ENCODE data around the gene HTR5A. TPM values are rescaled to one million over a fixed set of nuclear protein-coding genes. Genes with fewer than 3 reads are reported as not detected.

HTR5A gene
- total RNA-seq, 1 donor from 2014 or later, result not detected

DNA sequence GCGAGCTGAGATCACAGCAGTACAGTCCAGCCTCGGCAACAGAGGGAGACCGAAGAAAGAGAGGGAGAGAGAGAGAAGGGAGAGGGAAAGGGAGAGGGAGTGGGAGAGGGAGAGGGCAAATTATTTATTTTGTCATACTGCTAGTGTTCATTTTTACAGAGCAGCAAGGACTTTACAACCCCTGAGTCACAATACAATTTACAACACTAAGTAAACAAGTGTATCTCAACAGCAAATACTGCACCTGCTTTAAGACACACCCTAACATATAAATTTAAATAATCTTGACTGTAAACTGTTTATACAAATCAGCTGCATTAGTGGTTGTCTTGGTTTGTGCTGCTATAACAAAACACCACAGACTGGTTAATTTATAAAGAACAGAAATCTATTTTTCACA is 27.2 kb downstream of the HTR5A start:
- Mint-ChIP-seq H3K9me3 (no peaks in the 10 kb centered on the region), H3K4me1 (ENCODE audit: low read depth) (peaks cover 7% of the 10 kb centered on the region), H3K27me3 (ENCODE audit: insufficient read depth) (peaks cover 5% of the 10 kb centered on the region), H3K4me3 (no peak overlapping the region), H3K36me3 (ENCODE audit: low read depth) (no peaks in the 10 kb centered on the region), H3K27ac (no peak overlapping the region)
- no peak for DNase-seq (ENCODE audit: low spot score)
- intact Hi-C loops (cut with micrococcal nuclease), result no loop called here

DNA sequence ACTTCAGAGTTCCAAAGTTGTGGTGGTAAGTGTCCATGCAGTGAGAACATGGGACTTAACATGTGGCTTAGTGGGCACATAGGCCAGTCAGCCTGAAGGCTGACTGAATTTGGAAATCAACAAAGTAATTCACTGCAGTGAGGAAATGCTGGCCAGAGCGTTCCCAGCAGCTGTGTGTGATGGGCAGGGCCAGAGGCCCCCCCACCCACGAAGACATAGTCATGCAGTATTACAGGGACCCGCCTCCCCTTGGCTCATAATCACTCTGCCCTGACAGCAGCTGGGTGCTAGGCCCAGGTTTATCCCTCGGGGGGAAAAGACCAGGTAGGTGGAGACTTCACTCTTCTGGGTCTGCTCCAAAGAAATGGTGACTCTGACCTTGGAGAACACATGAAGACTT is 33.7 kb downstream of the HTR5A start:
- no peak for DNase-seq (ENCODE audit: low spot score)
- no peak overlapping the region for H3K27ac Mint-ChIP-seq
- H3K27me3 Mint-ChIP-seq (ENCODE audit: insufficient read depth), result peaks cover 9% of the 10 kb centered on the region
- H3K9me3 Mint-ChIP-seq, result no peaks in the 10 kb centered on the region
- no peaks in the 10 kb centered on the region for H3K4me1 Mint-ChIP-seq (ENCODE audit: low read depth)
- intact Hi-C loops (cut with micrococcal nuclease), result no loop called here
- no peaks in the 10 kb centered on the region for H3K36me3 Mint-ChIP-seq (ENCODE audit: low read depth)
- H3K4me3 Mint-ChIP-seq, result no peak overlapping the region

DNA sequence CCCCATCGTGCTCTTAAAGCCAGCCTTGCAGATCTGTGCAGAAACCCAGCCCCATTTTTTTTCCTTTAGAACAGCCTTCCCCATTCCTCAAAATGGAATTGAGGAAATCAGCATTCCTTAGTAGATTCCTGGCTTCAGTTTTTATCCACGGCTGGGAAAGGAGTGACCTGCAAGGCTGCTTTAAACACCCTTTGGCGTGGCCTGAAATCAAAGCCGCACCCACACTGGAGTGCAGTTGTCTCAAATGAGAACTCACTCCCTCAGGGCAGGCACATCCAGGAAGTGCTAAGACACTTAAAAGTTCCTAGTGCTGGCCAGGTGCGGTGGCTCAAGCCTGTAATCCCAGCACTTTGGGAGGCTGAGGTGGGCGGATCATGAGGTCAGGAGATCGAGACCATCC is 34.8 kb downstream of the HTR5A start:
- Mint-ChIP-seq H3K4me1 (ENCODE audit: low read depth) (no peaks in the 10 kb centered on the region), H3K27me3 (ENCODE audit: insufficient read depth) (peaks cover 14% of the 10 kb centered on the region), H3K4me3 (no peak overlapping the region), H3K36me3 (ENCODE audit: low read depth) (no peaks in the 10 kb centered on the region), H3K27ac (no peak overlapping the region), H3K9me3 (no peaks in the 10 kb centered on the region)
- no peak for DNase-seq (ENCODE audit: low spot score)
- intact Hi-C loops (cut with micrococcal nuclease), result no loop called here

DNA sequence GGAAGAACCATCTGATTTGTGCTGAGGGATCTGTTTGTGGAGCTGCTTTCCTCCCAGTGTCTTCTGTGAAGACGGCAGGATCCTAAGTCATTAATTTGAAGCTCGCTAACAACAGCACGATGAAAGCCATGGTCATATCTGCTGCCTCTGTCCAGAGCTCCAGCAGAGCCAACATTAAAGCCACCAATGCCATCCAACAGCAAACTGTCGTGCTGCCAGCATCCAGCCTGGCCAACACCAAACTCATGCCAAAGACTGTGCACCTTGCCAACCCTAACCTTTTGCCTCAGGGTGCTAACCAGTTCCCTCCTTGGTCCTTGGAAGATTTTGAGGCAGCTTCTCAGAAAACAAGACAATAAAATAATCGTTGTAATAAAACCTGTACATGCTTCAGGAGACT is 36.2 kb downstream of the HTR5A start:
- Mint-ChIP-seq H3K36me3 (ENCODE audit: low read depth) (no peaks in the 10 kb centered on the region), H3K27me3 (ENCODE audit: insufficient read depth) (peaks cover 14% of the 10 kb centered on the region), H3K27ac (no peak overlapping the region), H3K4me3 (no peak overlapping the region), H3K4me1 (ENCODE audit: low read depth) (no peaks in the 10 kb centered on the region), H3K9me3 (no peaks in the 10 kb centered on the region)
- DNase-seq (ENCODE audit: low spot score), result no peak
- intact Hi-C loops (cut with micrococcal nuclease), result no loop called here

DNA sequence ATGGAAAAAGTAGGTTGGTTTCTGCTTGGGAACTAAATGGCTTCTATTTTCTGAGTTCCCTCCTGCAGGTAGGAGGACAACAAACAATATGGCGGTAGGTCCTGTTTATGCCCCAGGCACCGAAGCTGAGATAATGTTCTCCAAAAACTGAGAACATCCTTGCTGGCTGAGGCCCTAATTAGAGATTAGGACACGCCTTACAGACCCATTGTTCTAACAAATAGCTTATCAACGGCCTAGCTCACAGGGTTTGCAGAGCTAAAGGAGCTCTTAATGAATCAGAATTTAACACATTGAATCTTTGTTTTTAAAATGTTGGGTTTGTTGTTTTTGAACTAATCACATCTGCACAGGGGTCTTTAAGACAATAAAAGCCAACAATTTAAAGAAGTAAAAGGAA is 37.0 kb downstream of the HTR5A start:
- DNase-seq (ENCODE audit: low spot score), result no peak
- H3K4me3 Mint-ChIP-seq, result no peak overlapping the region
- no peaks in the 10 kb centered on the region for H3K36me3 Mint-ChIP-seq (ENCODE audit: low read depth)
- intact Hi-C loops (cut with micrococcal nuclease), result no loop called here
- H3K27me3 Mint-ChIP-seq (ENCODE audit: insufficient read depth), result peaks cover 16% of the 10 kb centered on the region
- H3K9me3 Mint-ChIP-seq, result no peaks in the 10 kb centered on the region
- H3K4me1 Mint-ChIP-seq (ENCODE audit: low read depth), result no peaks in the 10 kb centered on the region
- no peak overlapping the region for H3K27ac Mint-ChIP-seq

DNA sequence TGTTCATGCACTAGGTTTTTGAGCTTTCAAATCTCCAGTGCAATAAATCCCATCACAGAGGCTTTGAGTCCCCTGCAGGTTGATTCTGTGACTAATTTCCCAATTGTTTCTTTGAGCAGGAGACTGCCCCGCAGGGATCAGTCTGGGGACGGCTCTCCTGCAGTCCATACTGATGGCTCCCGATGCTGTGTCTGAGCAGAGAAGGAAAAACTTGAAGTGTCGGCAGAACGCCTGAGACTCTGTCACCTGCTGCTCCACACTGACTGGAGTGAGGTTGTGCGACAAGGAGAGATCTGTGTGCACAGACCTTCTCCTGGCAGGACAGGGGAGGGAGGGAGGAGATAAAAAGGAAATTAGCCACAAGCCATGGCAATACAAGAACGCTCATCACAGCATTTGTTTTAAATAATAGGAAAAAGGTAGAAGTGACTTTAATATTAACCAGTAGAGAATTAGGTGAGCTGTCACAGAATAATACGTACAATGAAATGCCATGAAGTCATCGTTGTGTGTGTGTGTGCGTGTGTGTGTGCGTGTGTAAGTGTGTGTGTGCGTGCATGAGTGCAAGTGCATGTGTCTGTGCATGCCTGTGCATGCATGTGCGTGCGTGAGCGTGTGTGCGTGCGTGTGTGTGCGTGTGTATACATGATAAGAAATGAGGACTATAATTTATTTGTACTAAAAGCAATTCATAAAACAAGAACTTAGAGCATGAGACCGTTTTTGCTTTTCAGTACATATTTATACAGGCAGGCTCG is 38.2 kb downstream of the HTR5A start:
- Mint-ChIP-seq H3K36me3 (ENCODE audit: low read depth) (no peaks in the 10 kb centered on the region), H3K27me3 (ENCODE audit: insufficient read depth) (peaks cover 16% of the 10 kb centered on the region), H3K27ac (no peak overlapping the region), H3K4me3 (no peak overlapping the region), H3K4me1 (ENCODE audit: low read depth) (no peaks in the 10 kb centered on the region), H3K9me3 (no peaks in the 10 kb centered on the region)
- no peak for DNase-seq (ENCODE audit: low spot score)
- intact Hi-C loops (cut with micrococcal nuclease), result no loop called here

DNA sequence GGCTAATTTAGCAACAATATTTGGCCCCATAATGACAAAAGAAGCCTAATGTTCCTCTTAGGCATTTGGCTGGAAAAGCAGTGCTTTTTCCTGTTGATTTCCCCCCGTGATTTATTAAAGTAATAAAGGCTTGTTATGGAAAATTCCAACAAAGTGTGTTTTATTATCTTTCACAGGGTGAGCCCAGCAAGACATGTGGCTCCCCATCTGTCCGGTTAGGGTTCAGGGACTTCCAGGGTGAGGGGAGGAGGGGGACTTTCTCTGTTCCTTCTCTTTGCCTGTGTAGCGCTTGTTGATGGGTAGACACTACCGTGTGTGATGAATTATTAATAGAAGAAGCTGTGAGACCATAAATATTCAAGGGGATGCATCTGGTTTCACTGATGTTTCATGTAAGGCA is 39.0 kb downstream of the HTR5A start:
- Mint-ChIP-seq H3K36me3 (ENCODE audit: low read depth) (no peaks in the 10 kb centered on the region), H3K27ac (no peak overlapping the region), H3K4me3 (no peak overlapping the region), H3K9me3 (no peaks in the 10 kb centered on the region), H3K4me1 (ENCODE audit: low read depth) (no peaks in the 10 kb centered on the region), H3K27me3 (ENCODE audit: insufficient read depth) (peaks cover 16% of the 10 kb centered on the region)
- intact Hi-C loops (cut with micrococcal nuclease), result no loop called here
- DNase-seq (ENCODE audit: low spot score), result no peak

DNA sequence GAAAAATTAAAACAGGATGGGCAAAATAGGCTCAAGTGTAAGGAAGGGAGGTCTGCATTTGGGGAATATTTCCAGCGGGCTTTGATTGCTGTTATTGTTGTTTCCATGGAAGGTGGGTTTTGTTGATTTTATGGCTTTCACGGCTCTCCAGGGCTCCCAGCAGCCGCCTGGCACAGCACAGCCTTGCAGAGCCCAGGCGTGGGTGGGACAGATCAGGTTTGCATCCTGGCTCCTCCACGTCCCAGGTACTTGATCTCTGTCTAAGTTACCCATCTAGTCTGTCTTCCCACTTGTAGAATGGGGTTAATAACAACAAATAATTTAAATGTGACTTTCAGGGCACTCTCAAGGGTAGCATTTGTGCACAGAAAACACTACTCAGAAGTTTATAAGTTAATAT is 45.2 kb downstream of the HTR5A start:
- no peak for DNase-seq (ENCODE audit: low spot score)
- Mint-ChIP-seq H3K36me3 (ENCODE audit: low read depth) (no peaks in the 10 kb centered on the region), H3K27ac (no peak overlapping the region), H3K4me1 (ENCODE audit: low read depth) (no peaks in the 10 kb centered on the region), H3K27me3 (ENCODE audit: insufficient read depth) (peaks cover 12% of the 10 kb centered on the region), H3K9me3 (peaks cover 17% of the 10 kb centered on the region), H3K4me3 (no peak overlapping the region)
- intact Hi-C loops (cut with micrococcal nuclease), result no loop called here

DNA sequence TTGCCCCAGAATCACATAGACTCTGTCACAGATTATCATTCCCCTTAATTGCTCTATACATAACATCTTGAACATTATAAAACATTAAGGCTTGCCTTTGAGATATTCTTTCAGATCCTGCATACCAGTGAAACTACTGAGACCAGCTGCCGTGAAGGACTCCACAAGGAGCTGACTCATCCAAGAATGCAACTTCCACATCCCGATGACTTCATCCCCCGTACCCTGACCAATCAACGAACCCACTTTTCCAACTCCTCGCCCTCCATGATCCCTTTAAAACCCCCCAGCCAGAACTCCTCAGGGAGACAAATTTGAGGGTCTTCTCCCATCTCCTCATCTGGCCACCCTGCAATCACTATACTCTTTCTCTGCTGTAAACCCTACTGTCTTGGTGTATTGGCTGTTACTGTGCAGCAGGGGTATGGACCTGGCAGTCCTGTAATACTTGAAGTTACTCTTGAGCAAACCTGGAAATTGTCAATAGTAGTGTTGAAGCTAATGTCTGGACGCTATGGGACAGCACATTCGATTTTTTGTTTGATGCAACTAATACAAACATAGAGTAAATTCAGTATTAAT is 49.8 kb downstream of the HTR5A start:
- H3K4me1 Mint-ChIP-seq (ENCODE audit: low read depth), result no peaks in the 10 kb centered on the region
- H3K9me3 Mint-ChIP-seq, result peaks cover 22% of the 10 kb centered on the region
- peaks cover 13% of the 10 kb centered on the region for H3K27me3 Mint-ChIP-seq (ENCODE audit: insufficient read depth)
- no peak for DNase-seq (ENCODE audit: low spot score)
- intact Hi-C loops (cut with micrococcal nuclease), result no loop called here
- H3K4me3 Mint-ChIP-seq, result no peak overlapping the region
- no peaks in the 10 kb centered on the region for H3K36me3 Mint-ChIP-seq (ENCODE audit: low read depth)
- no peak overlapping the region for H3K27ac Mint-ChIP-seq

DNA sequence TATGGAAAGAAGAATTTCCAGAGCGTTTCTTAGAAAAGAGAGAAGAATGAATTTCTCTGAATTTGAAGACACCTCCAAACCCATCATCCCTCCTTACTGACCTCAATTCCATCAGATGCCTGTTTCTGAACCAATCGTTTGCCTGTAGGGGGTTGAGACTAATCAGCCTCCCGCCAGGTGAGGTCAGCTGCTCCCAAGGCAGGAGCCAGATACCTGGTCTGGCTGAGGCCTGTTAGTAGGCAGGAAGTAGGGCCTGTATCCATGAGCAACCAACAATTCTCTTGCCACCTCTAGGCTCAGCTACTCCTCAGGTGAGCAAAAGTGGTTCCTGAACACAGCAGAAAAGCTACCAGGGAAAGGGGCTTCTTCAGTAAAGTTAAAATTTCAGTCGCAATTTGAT is 50.3 kb downstream of the HTR5A start:
- H3K36me3 Mint-ChIP-seq (ENCODE audit: low read depth), result no peaks in the 10 kb centered on the region
- no peak overlapping the region for H3K4me3 Mint-ChIP-seq
- H3K27ac Mint-ChIP-seq, result no peak overlapping the region
- no peak for DNase-seq (ENCODE audit: low spot score)
- H3K27me3 Mint-ChIP-seq (ENCODE audit: insufficient read depth), result peaks cover 12% of the 10 kb centered on the region
- intact Hi-C loops (cut with micrococcal nuclease), result no loop called here
- no peaks in the 10 kb centered on the region for H3K4me1 Mint-ChIP-seq (ENCODE audit: low read depth)
- peaks cover 22% of the 10 kb centered on the region for H3K9me3 Mint-ChIP-seq

DNA sequence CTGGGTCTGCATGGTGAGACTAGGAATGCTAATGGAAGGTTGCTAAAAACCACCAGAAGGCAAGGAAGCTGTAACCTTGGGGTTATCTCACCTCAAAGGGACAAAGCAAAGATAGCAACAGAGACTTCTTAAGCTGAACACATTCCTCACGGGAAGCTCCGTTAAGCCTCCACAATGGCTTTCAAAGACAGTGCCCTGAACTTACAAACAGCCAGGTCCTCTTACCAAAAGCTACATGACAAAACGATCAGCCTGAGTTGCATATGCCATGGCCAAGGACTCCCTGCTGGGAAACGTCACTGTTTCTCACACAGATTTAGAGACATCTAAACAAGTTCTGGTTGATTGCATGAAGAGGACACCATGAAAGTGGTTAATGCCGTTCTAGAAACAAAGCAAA is 52.7 kb downstream of the HTR5A start:
- Mint-ChIP-seq H3K27ac (no peak overlapping the region), H3K27me3 (ENCODE audit: insufficient read depth) (peaks cover 3% of the 10 kb centered on the region), H3K4me3 (no peak overlapping the region), H3K9me3 (peaks cover 11% of the 10 kb centered on the region), H3K36me3 (ENCODE audit: low read depth) (no peaks in the 10 kb centered on the region), H3K4me1 (ENCODE audit: low read depth) (no peaks in the 10 kb centered on the region)
- no peak for DNase-seq (ENCODE audit: low spot score)
- intact Hi-C loops (cut with micrococcal nuclease), result no loop called here

DNA sequence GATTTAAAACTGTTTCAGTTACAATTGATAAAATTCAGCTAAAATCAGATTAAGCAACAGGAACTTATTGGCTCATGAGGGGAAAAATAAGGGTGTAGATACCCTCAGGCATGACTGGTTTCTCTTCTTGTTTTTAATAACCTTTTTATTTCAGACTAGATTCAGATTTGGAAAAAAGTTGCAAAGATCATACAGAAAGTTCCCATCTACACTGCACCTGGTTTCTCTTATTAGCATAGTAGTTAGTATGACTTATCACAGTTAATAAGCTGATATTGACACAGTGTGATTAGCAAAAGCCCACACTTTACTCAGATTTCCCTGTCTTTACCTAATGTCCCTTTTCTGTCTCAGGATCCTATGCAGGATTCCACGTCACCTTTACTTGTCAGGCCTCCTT is 53.3 kb downstream of the HTR5A start:
- no peaks in the 10 kb centered on the region for H3K36me3 Mint-ChIP-seq (ENCODE audit: low read depth)
- peaks cover 3% of the 10 kb centered on the region for H3K27me3 Mint-ChIP-seq (ENCODE audit: insufficient read depth)
- intact Hi-C loops (cut with micrococcal nuclease), result no loop called here
- no peak overlapping the region for H3K4me3 Mint-ChIP-seq
- DNase-seq (ENCODE audit: low spot score), result no peak
- H3K9me3 Mint-ChIP-seq, result peaks cover 11% of the 10 kb centered on the region
- H3K27ac Mint-ChIP-seq, result no peak overlapping the region
- no peaks in the 10 kb centered on the region for H3K4me1 Mint-ChIP-seq (ENCODE audit: low read depth)

DNA sequence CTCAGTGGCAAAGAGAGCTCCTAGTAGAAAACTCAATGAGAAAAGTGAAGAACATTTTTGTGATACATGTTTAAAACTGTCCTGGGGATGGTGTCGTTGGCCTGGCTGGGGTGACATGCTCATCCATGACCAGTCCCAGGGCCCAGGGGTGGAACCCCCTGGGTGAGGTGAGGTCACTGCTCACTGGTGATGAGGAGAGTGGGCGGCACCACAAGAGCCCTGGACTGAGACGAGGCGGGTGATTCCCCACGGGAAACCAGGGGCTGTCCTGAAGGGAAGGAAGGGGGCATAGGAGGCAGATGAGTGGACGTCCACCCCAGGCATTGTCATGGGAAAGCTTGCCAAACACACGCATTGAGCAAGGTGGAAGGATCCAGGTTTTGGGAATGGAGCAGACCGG is 54.6 kb downstream of the HTR5A start:
- DNase-seq (ENCODE audit: low spot score), result no peak
- Mint-ChIP-seq H3K4me1 (ENCODE audit: low read depth) (no peaks in the 10 kb centered on the region), H3K4me3 (no peak overlapping the region), H3K36me3 (ENCODE audit: low read depth) (no peaks in the 10 kb centered on the region), H3K27me3 (ENCODE audit: insufficient read depth) (peaks cover 3% of the 10 kb centered on the region), H3K9me3 (peaks cover 10% of the 10 kb centered on the region), H3K27ac (no peak overlapping the region)
- intact Hi-C loops (cut with micrococcal nuclease), result no loop called here

DNA sequence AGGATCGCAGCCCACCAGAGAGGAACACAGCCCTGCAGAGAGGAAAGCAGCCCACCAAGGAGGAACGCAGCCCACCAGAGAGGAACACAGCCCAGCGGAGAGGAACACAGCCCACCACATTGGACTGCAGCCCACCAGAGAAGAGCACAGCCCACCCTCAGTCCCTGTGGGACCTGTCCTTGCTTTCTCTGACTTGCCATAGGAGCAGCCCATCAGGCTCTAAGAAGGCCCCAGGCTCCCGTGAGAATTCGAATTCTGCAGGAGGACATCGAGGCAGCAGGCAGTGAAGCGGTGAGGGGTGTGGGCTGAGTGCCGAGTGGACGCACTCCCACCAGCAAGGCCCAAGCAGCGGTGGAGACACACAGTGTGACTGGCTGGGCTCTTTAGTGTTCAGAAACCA is 59.1 kb downstream of the HTR5A start:
- Mint-ChIP-seq H3K4me3 (no peak overlapping the region), H3K27me3 (ENCODE audit: insufficient read depth) (no peaks in the 10 kb centered on the region), H3K27ac (no peak overlapping the region), H3K9me3 (no peaks in the 10 kb centered on the region), H3K36me3 (ENCODE audit: low read depth) (no peaks in the 10 kb centered on the region), H3K4me1 (ENCODE audit: low read depth) (no peaks in the 10 kb centered on the region)
- DNase-seq (ENCODE audit: low spot score), result no peak
- intact Hi-C loops (cut with micrococcal nuclease), result no loop called here
